ENCODE measurements around the gene MED12L. TPM values are rescaled to one million over a fixed set of nuclear protein-coding genes. Genes with fewer than 3 reads are reported as not detected.

MED12L gene
- polyA plus RNA-seq, 1 of the 3 experiments (the other 2 are of a cell fraction) = 0.03 TPM

- TF ChIP-seq, protein P1, sequence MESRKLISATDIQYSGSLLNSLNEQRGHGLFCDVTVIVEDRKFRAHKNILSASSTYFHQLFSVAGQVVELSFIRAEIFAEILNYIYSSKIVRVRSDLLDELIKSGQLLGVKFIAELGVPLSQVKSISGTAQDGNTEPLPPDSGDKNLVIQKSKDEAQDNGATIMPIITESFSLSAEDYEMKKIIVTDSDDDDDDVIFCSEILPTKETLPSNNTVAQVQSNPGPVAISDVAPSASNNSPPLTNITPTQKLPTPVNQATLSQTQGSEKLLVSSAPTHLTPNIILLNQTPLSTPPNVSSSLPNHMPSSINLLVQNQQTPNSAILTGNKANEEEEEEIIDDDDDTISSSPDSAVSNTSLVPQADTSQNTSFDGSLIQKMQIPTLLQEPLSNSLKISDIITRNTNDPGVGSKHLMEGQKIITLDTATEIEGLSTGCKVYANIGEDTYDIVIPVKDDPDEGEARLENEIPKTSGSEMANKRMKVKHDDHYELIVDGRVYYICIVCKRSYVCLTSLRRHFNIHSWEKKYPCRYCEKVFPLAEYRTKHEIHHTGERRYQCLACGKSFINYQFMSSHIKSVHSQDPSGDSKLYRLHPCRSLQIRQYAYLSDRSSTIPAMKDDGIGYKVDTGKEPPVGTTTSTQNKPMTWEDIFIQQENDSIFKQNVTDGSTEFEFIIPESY (IDR thresholded peaks at IDR 0.05; ENCODE audit: borderline replicate concordance, low read depth) = no peak
- TF ChIP-seq IRF3 (IDR thresholded peaks at IDR 0.05; ENCODE audit: low read depth, low read length) (no peak), FOXJ3 (CRISPR knock-in tag; IDR thresholded peaks at IDR 0.05) (no peak), POLR2AphosphoS5 (IDR thresholded peaks at IDR 0.05; ENCODE audit: low read depth, low read length) (no peak), TAF1 (IDR thresholded peaks at IDR 0.05; ENCODE audit: borderline replicate concordance, low read depth, low read length) (no peak), GABPA (IDR thresholded peaks at IDR 0.05; ENCODE audit: low read depth) (no peak), NRF1 (IDR thresholded peaks at IDR 0.05; ENCODE audit: low read depth, low read length) (no peak), RFX5 (IDR thresholded peaks at IDR 0.05; ENCODE audit: low read length) (no peak), CHD2 (IDR thresholded peaks at IDR 0.05; ENCODE audit: low read length, partially characterized antibody) (no peak), ELF1 (IDR thresholded peaks at IDR 0.05) (no peak), JUND (IDR thresholded peaks at IDR 0.05) (no peak), TCF12 (IDR thresholded peaks at IDR 0.05) (no peak), REST (IDR thresholded peaks at IDR 0.05; ENCODE audit: low read depth, low read length) (no peak), SIN3A (IDR thresholded peaks at IDR 0.05; ENCODE audit: borderline replicate concordance, low read depth, low read length) (no peak), RAD21 (IDR thresholded peaks at IDR 0.05; ENCODE audit: low read length) (no peak), SMC3 (IDR thresholded peaks at IDR 0.05; ENCODE audit: low read depth, low read length) (no peak), EZH2phosphoT487 (IDR thresholded peaks at IDR 0.05; ENCODE audit: borderline replicate concordance, low read depth) (no peak)
- TF ChIP-seq, protein P2, sequence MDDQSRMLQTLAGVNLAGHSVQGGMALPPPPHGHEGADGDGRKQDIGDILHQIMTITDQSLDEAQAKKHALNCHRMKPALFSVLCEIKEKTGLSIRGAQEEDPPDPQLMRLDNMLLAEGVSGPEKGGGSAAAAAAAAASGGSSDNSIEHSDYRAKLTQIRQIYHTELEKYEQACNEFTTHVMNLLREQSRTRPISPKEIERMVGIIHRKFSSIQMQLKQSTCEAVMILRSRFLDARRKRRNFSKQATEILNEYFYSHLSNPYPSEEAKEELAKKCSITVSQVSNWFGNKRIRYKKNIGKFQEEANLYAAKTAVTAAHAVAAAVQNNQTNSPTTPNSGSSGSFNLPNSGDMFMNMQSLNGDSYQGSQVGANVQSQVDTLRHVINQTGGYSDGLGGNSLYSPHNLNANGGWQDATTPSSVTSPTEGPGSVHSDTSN (IDR thresholded peaks at IDR 0.05) = no peak
- Histone ChIP-seq H3K79me2 (ENCODE audit: insufficient read depth) (no peaks in the 10 kb centered on the region), H4K20me1 (ENCODE audit: insufficient read depth) (no peaks in the 10 kb centered on the region), H3K4me1 (ENCODE audit: control insufficient read depth in 1 of 2, insufficient read depth in 2 of 2, low read depth in 1 of 2, low read length in 1 of 2) (no peaks in the 10 kb centered on the region), H2AFZ (ENCODE audit: low read depth) (no peak overlapping the region), H3K4me2 (no peak overlapping the region), H3K9ac (no peak overlapping the region), H3K27me3 (ENCODE audit: insufficient read depth) (peaks cover 16% of the 10 kb centered on the region), H3K9me3 (no peaks in the 10 kb centered on the region), H3K27ac (ENCODE audit: low read depth in 2 of 2, low read length in 1 of 2) (no peak overlapping the region), H3F3A (replicated peaks; ENCODE audit: insufficient read depth) (no peaks in the 10 kb centered on the region), H3K9me2 (no peaks in the 10 kb centered on the region), H3K4me3 (ENCODE audit: low read depth in 2 of 2, low read length in 1 of 2) (no peak overlapping the region), H3K36me3 (replicated peaks in 1 of 2; ENCODE audit: control insufficient read depth in 1 of 2, insufficient read depth in 2 of 2, low read length in 1 of 2) (no peaks in the 10 kb centered on the region)
- POLR2A ChIA-PET = no interaction called here
- CTCF ChIA-PET = interaction anchor here (1.4 to 2.2 kb wide), 3 partner anchors 10 to 49 kb away, joined by 3 to 5 read pairs (median 3); no protein-coding TSS in a partner anchor
- DNase-seq = no peak
- 17% methylated on average over 2 of the region's 2 CpGs for whole genome bisulfite sequencing (ENCODE audit: low lambda C conversion rate)
These were observed 11.3 kb downstream of the MED12L start for GRCh38 chr3:151096716-151097115.

Data from SK-N-SH (cell line).